HepG2 (cell line): ENCODE measurements around the gene DIMT1. TPM values are rescaled to one million over a fixed set of nuclear protein-coding genes. Genes with fewer than 3 reads are reported as not detected.

ENCODE experiments used
- DDIT3 ChIP-seq: sonication (generic); formaldehyde crosslinking; IDR thresholded peaks from 2 replicates; pipeline ENCODE4 v1.4.0; 2020; ENCODE audit warnings: mild to moderate bottlenecking, missing genetic modification reagents
- DR1 ChIP-seq: sonication (generic); formaldehyde crosslinking; IDR thresholded peaks from 2 replicates; pipeline ENCODE4 v1.8.0; 2021; ENCODE audit warnings: mild to moderate bottlenecking, missing genetic modification reagents, inconsistent platforms
- FOSL1 ChIP-seq: sonication (generic); formaldehyde crosslinking; IDR thresholded peaks from 2 replicates; pipeline ENCODE4 v1.9.0; 2021; ENCODE audit warnings: missing genetic modification reagents, borderline replicate concordance
- GLI4 ChIP-seq: sonication (generic); formaldehyde crosslinking; IDR thresholded peaks from 2 replicates; pipeline ENCODE4 v1.5.1; 2020; ENCODE audit warnings: missing genetic modification reagents, mild to moderate bottlenecking, moderate library complexity, borderline replicate concordance
- HCFC1 ChIP-seq: fragments of 150-350 bp; IDR thresholded peaks from 2 replicates; pipeline ENCODE4 v1.6.1; 2014; ENCODE audit warnings: low read depth, low read length
- HINFP ChIP-seq: sonication (generic); formaldehyde crosslinking; IDR thresholded peaks from 2 replicates; pipeline ENCODE4 v1.4.0; 2020; ENCODE audit warnings: low read depth, mild to moderate bottlenecking, missing genetic modification reagents
- MLXIP ChIP-seq: sonication (generic); formaldehyde crosslinking; IDR thresholded peaks from 2 replicates; pipeline ENCODE4 v1.9.0; 2021; ENCODE audit warnings: missing genetic modification reagents, borderline replicate concordance
- SNAPC5 ChIP-seq: sonication (generic); formaldehyde crosslinking; IDR thresholded peaks from 2 replicates; pipeline ENCODE4 v1.8.1; 2023; ENCODE audit warnings: mild to moderate bottlenecking, missing genetic modification reagents, borderline replicate concordance
- SRSF4 ChIP-seq: fragments of 200-400 bp; formaldehyde crosslinking; IDR thresholded peaks from one replicate; pipeline ENCODE4 v1.6.1; 2018; ENCODE audit warnings: mild to moderate bottlenecking, low read depth, low read length, moderate library complexity; ENCODE audit not compliant: poor library complexity, severe bottlenecking
- ZNF235 ChIP-seq: sonication (generic); formaldehyde crosslinking; IDR thresholded peaks from 2 replicates; pipeline ENCODE4 v1.8.1; 2023; ENCODE audit warnings: mild to moderate bottlenecking, missing genetic modification reagents, borderline replicate concordance
- ZNF549 ChIP-seq: sonication (generic); formaldehyde crosslinking; IDR thresholded peaks from 2 replicates; pipeline ENCODE4 v1.5.0; 2020; ENCODE audit warnings: missing genetic modification reagents
- ZNF569 ChIP-seq: sonication (generic); formaldehyde crosslinking; IDR thresholded peaks from 2 replicates; pipeline ENCODE4 v1.5.0; 2020; ENCODE audit warnings: mild to moderate bottlenecking, missing genetic modification reagents, moderate library complexity, borderline replicate concordance
- ZNF589 ChIP-seq: sonication (generic); formaldehyde crosslinking; conservative IDR thresholded peaks from 2 replicates; pipeline ENCODE4 v1.8.0; 2022; ENCODE audit warnings: mild to moderate bottlenecking, moderate library complexity, missing genetic modification reagents
- ZNF724P ChIP-seq: sonication (generic); formaldehyde crosslinking; IDR thresholded peaks from 2 replicates; pipeline ENCODE4 v1.8.0; 2022; ENCODE audit warnings: missing genetic modification reagents, borderline replicate concordance
- ZNF782 ChIP-seq: sonication (generic); formaldehyde crosslinking; IDR thresholded peaks from 2 replicates; pipeline ENCODE4 v1.4.0; 2020; ENCODE audit warnings: missing genetic modification reagents, mild to moderate bottlenecking, borderline replicate concordance
- polyA plus RNA-seq, 8 experiments: library from polyadenylated mRNA; depleted of rRNA in 3 of 8; stranded (reverse) in 7 of 8; unstranded in 1 of 8; fragments of >200 nt; fragmentation: Illumina TruSeq in 4 of 8; extraction: Trizol in 4 of 8; gene quantifications; 2 replicates each; pipeline versions ENCODE4 v1.2.1 to v1.2.3, GENCODE V29; 2011 to 2016; ENCODE audit warnings: low read depth in 4 of 8, missing spikeins in 1 of 8, mixed read lengths in 1 of 8; ENCODE audit not compliant: insufficient read depth in 1 of 8
- total RNA-seq, 5 experiments: library from RNA; depleted of rRNA; stranded (reverse); fragments of >200 nt; fragmentation: Illumina TruSeq; extraction: Trizol; gene quantifications; 2 replicates each; pipeline ENCODE4 v1.2.3, GENCODE V29; 2016; ENCODE audit warnings: low read depth in 1 of 5
- TF ChIP-seq, protein P1 (sequence below): sonication (generic); formaldehyde crosslinking; conservative IDR thresholded peaks from 2 replicates; pipeline ENCODE4 v1.8.0; 2022; ENCODE audit warnings: mild to moderate bottlenecking, moderate library complexity, missing genetic modification reagents
- TF ChIP-seq, protein P2 (sequence below): sonication (generic); formaldehyde crosslinking; conservative IDR thresholded peaks from 2 replicates; pipeline ENCODE4 v1.4.0; 2020; ENCODE audit warnings: missing genetic modification reagents

Gene DIMT1
- total and polyA plus RNA-seq, 2 of the 13 experiments (the other 11 are each of a cell fraction or from before 2014, with no cell fraction given) = 16.1 to 35.2 TPM

GRCh38 chr5:62403411-62404250 lies at the start of gene DIMT1 (continued):
- TF ChIP-seq DDIT3 (CRISPR knock-in tag) (no peak), DR1 (CRISPR knock-in tag) (peak; percentile 85), ZNF569 (0 out of 2 replicates have a peak, but pooled peaks have one; percentile 89), ZNF549 (CRISPR knock-in tag) (no peak), GLI4 (CRISPR knock-in tag) (no peak), ZNF782 (CRISPR knock-in tag) (peak; percentile 79; the same call in 1 of the 2 replicates), SRSF4 (no peak), ZNF589 (0 out of 2 replicates have a peak, but pooled peaks have one; percentile 49), FOSL1 (no peak), HCFC1 (peak; percentile 85), MLXIP (CRISPR knock-in tag) (no peak), SNAPC5 (CRISPR knock-in tag) (peak; percentile 60; the same call in 1 of the 2 replicates), ZNF235 (CRISPR knock-in tag) (peak; percentile 40; the same call in 1 of the 2 replicates), ZNF724P (peak; percentile 75), HINFP (CRISPR knock-in tag) (peak; percentile 41; the same call in 1 of the 2 replicates)
- TF ChIP-seq, protein P1, sequence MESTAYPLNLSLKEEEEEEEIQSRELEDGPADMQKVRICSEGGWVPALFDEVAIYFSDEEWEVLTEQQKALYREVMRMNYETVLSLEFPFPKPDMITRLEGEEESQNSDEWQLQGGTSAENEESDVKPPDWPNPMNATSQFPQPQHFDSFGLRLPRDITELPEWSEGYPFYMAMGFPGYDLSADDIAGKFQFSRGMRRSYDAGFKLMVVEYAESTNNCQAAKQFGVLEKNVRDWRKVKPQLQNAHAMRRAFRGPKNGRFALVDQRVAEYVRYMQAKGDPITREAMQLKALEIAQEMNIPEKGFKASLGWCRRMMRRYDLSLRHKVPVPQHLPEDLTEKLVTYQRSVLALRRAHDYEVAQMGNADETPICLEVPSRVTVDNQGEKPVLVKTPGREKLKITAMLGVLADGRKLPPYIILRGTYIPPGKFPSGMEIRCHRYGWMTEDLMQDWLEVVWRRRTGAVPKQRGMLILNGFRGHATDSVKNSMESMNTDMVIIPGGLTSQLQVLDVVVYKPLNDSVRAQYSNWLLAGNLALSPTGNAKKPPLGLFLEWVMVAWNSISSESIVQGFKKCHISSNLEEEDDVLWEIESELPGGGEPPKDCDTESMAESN = peak; percentile 95
- TF ChIP-seq, protein P2, sequence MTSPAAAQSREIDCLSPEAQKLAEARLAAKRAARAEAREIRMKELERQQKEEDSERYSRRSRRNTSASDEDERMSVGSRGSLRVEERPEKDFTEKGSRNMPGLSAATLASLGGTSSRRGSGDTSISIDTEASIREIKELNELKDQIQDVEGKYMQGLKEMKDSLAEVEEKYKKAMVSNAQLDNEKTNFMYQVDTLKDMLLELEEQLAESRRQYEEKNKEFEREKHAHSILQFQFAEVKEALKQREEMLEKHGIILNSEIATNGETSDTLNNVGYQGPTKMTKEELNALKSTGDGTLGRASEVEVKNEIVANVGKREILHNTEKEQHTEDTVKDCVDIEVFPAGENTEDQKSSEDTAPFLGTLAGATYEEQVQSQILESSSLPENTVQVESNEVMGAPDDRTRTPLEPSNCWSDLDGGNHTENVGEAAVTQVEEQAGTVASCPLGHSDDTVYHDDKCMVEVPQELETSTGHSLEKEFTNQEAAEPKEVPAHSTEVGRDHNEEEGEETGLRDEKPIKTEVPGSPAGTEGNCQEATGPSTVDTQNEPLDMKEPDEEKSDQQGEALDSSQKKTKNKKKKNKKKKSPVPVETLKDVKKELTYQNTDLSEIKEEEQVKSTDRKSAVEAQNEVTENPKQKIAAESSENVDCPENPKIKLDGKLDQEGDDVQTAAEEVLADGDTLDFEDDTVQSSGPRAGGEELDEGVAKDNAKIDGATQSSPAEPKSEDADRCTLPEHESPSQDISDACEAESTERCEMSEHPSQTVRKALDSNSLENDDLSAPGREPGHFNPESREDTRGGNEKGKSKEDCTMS (CRISPR knock-in tag) = 0 out of 2 replicates have a peak, but pooled peaks have one; percentile 28
